Glomerular visceral epithelial cell (primary cell): ENCODE data around the gene TCEANC2.
"Not testable (repeated sequence)": the region's sequence is repeated elsewhere in the genome, so short reads cannot be mapped to it uniquely, and the experiment has no call there.

ENCODE experiments used
- DNase-seq: peaks from one replicate; pipeline ENCODE4 v3.0.0-alpha.2; 2016; ENCODE audit errors: extremely low spot score

Gene TCEANC2

DNA sequence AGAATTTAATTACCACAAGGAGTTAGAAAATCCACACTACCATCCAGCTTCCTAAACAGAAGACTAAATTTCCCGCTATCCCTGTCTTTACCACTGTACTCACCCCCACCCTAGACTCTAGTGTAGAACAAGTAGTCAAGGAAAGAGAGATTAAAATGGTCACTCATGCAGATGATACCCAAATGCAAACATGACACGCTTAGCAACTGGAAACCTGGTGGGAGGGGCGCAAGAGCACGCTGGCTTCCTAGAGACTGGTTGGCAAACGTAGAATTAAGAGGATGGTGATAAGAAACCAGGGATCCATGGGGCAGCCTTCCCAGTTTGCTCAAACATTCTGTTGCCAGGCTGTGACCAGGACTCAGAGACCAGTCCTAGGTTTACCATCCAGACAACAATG, 25.6 kb upstream of the TCEANC2 start:
- DNase-seq = no peak

DNA sequence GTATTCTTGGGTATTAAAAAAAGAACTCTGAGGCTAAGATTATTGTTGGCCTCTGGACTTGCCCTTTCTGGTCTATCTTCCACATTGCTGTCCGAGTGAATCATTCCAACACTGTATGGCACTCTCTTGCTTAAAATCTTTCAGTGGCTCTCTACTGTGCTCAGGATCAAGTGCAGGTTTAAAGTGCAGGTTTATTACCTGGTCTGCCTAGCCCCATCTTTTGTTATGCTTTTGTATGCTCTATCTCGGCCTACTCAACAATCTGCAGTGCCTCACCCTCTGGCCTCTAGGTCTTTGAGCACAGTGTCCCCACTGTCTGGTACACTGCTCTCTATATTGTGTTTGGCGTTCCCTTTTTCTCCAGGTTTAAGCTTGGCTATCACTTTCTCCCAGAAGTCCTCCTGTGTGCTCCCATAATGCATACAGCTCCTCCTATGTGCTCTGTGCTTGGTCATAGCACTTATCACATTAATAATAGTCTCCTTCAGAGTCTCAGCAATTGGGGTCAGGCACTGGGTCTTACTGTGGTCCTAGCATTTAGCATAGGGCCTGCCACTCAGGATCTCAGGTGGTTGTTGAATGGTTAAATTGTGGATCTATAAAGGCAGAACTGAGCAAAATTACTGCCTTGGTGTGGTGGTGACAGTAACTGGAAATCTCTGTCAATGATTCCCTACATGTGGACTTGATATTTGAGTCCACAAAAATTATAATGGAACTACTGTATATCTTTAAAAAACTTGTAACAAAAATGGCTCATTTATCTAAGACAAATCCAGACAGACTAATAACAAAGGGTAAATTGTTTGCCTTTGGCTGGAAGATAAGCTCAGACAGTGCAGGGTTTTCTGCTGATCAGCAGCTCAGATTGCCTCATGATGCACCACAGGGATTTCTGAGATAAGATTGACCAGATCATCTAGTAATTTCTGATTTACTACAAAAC, 24.8 kb upstream of the TCEANC2 start:
- no peak for DNase-seq

DNA sequence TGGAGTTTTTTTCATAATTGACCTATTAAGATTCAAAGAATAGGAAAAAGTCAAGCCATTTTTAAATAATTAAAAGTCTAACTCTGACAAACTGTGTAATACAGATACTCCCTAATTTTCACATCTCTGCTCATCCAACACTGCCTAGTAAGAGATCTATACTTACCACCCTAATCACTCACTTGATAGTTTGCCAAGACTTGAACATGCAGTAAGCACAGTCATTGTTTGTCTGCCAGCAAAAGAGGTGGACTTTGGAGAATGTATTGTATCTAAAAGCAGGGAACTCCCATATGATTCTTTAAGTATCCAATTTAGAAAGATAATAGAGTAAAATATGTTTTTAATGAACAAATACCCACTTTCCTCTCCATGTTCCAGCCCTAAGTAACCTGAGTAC, 15.9 kb upstream of the TCEANC2 start:
- no peak for DNase-seq

DNA sequence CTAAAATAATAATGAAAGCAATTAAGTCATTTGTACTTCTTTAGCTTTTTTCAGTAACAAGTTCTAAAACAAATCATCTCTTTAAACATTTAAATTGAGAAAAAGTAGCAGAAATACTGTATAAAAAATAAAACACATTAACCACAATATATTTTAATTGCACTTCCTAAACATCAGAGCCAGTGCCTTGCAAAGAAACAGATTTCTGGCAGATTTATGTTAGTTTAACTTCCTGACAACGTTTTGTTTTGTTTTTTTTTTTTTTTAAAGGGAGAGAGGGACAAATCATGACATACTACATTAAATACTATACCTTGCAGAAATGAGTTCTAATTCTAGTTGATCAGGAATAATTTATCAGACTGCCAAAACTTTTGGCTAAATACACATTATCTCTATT, 11.6 kb upstream of the TCEANC2 start:
- DNase-seq = no peak

DNA sequence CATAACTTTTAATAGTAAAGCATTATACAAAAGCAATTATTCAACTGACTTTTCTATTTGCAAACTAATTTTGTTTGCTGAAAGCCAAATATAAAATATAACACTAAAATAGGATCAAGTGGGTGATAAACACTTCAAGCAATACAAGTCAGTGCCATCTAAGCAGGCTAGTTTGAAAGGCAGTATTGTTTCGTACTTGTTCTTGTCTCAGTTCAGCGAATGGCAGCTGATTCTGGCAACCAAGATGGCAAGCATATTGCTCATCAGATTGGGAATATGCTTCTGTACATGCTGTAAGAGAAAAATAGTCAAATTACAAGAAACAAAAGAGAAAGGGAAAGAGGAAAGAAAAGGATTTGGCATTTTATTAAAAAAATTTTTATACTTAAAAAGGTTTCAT, 7.9 kb upstream of the TCEANC2 start:
- no peak for DNase-seq

DNA sequence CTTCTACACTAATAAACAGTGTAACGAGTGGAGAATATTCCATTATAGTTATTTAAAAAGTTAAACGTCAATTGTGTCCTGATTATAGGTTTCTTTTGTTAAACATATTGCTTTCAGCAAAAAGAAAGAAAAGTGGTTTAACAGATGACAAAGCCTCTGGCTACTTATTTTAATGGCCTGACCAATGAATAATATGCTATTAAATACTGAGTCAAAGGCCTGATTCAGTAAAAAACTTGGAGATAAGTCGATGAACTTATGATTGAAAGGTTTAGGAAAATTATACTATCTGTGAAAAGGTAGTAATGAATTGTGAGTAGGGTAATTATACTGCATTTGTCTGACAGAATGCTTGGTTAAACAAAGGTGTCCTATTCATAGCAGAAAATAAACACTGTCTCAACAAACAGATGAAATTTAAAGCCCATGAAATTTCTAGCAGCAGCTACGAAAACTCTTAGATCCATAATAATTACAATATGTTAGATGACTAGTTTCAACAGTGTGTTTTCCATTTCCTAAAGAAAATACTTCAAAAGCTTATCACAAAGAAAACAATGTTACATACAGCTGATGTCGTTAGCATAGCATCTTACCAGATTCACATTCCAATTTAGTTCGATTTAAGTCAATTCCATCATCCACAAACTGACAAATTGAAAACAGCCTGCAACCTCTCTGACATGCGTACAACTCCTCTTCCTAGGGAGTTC, 6.6 kb upstream of the TCEANC2 start:
- DNase-seq = no peak

DNA sequence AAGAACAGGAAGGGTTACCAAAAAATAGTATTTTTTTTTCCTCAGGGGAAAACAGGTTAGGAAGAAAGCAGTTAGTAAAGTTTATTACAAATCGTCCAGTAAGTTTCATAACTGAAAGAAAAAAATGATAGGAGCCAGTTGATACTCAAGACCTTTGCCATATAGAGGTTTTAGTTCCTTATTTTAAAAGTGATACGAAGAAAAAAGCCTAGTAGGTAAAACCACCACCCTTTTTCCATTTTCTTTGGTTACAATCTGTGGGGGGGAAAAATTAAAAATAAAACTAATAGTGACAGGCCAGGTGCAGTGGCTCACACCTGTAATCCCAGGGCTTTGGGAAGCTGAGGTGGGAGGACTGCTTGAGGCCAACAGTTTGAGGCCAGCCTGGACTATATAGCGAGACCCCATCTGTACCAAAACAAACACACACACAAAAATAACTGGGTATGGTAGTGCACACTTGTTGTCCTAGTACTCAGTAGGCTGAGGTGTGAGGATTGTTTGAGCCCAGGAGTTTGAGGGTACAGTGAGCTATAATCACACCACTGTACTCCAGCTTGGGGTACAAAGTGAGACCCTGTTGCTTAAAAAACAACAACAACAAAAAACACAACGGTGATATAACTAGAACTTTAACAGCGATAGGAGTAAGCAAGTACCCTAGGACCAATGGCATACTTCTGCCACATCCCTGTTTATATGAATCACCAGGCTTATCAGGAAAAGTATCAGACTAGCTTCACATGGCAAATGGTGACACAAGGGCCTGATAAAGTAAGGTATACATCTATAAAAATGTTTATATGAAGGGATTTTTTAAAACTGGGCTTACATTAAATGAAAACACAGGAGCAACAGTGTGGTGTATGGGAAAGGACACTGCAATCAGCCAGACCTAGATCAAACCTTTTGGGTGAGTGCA, 5.8 kb upstream of the TCEANC2 start:
- no peak for DNase-seq

DNA sequence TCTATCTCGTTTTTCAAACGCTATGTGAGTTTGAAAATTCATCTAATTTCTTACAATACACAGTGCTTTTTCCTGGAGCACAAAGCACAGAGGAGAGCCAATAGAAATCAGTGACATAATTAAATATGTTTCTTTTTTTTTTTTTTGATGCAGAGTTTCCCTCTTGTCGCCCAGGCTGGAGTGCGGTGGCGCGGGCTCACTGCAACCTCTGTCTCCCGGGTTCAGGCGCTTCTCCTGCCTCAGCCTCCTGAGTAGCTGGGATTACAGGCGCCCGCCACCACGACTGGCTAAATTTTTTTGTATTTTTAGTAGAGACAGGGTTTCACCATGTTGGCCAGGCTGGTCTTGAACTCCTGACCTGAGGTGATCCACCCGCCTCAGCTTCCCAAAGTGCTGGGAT, 3.0 kb upstream of the TCEANC2 start:
- DNase-seq = not testable (repeated sequence)

DNA sequence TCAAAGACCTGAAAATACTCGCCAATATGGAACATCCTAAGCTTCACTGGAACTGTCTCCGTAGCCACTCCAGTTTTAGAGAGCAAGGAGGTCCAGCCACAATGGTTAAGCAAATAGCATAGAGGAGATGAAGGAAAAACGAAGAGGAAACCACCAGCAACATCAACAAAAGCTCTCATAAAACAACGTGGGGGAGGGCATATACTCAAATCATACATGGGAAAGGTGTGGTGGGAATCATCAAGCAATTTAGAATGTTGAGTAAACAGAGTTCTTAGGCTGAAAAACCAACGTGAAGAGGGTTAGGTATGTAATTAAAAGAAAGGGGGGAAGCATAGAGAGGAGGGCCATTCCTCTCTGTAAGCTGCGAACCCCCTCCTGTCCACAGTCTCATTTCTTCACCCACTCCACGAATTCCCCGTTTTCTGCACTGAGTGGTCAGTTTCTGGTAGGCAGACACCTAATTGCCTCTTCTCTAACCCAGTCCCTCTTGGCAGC, 1.4 kb upstream of the TCEANC2 start:
- DNase-seq = peak; percentile 13

DNA sequence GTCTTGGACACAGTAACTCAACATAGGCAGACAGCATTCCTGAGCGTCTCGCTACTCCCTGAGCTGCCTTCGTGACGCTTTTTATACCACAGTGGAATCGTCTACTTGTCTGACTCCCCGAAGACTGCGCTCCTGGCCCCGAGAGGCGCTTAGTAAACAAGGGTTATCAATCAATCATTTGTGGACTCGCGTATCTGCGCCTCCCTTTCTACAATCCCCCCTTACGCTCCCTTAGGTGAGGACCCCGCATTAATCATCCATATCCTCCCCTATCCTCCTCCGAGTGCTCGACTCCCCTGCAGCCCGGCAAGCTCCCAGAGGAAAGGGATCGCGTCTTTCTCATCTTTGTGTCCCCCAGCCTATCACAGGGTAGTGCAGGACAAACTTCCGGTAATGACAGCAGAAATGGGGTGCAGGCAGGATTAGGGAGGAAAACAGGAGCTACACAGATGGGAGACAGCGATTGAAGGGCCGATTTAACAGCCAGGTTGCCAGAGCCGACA, 926 bp upstream of the TCEANC2 start:
- peak; percentile 53 for DNase-seq

DNA sequence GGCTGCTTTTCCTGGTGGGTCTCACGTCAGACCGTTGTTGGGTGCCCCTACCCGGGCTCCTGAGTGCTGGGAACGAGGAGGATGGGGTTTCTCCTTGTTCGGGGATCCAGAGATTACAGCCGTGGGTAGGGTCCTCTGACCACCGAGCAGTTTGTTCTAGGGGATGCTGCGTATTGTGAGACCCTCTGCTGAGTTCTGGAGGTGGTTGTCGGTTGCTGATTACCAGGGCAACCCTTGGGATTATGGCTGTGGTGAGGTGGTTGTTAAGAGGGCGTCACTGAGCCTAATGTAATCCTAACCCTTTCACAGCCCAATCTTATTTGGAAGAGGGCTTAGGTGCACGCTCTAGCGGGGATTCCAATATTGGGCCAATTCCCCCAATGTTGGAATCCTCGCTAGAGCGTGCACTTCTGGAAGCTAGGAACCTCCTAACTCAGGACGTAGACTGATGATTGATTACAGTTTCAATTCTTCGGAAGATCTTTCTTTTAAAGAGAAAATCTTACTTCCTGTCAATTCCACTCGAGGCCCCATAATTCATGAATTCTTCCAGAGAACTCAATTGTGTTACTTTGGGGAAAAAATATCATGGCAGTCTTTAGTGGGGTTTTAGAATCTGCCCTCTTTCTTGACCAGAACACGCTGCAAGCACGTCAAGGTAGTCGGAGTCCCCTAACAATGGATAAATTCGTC, 483 bp downstream of the TCEANC2 start:
- DNase-seq = no peak

DNA sequence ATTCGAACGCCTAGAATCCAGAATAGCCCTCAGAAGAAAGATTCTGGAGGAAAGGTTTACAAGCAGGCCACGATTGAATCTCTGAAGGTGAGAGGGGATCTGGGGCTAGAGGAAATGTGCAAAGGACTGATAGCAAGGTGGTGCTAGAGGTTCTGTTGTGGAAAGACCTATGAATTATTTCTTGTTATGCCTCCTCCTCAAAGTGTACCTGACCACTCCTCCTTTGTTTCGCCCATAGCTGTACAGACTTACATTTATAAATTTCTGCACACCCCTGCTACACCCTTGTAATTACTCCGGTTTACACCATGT, 986 bp downstream of the TCEANC2 start:
- DNase-seq = no peak

DNA sequence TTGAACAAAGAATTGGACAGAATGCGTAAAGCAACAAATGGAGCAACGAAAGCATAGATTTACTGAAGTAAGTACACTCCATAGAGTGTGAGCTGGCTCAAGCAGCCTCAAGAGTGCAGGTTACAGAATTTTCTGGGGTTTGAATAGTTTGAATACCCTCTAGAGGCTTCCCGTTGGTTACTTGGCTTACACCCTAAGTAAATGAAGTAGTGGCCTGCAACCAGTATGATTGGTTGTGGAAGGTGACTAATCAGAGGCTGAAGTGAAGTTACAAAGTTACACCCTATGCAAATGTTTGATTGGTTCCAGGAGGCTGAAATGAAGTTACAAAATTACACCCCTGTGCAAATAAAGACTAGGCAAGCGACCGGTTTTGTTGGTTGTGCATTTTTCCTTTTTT, 10.9 kb downstream of the TCEANC2 start:
- no peak for DNase-seq

DNA sequence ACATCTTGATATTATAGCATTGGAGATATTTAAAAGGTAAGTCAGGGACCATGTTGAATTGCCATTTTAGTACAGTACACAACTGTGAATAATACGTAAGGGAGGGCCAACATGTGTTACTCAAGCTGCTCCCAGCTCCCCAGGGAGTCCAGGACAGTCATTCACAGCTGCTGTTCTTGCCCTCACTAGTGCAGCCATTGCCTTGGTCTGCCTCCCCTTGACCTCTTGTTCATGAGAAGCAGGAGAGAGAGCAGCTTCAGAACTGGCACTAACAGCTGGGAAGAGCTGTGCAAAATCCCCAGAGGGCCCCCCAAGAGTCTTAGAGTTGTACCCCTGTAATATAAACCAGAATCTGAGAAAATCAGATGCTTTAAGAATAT, 16.4 kb downstream of the TCEANC2 start:
- no peak for DNase-seq

DNA sequence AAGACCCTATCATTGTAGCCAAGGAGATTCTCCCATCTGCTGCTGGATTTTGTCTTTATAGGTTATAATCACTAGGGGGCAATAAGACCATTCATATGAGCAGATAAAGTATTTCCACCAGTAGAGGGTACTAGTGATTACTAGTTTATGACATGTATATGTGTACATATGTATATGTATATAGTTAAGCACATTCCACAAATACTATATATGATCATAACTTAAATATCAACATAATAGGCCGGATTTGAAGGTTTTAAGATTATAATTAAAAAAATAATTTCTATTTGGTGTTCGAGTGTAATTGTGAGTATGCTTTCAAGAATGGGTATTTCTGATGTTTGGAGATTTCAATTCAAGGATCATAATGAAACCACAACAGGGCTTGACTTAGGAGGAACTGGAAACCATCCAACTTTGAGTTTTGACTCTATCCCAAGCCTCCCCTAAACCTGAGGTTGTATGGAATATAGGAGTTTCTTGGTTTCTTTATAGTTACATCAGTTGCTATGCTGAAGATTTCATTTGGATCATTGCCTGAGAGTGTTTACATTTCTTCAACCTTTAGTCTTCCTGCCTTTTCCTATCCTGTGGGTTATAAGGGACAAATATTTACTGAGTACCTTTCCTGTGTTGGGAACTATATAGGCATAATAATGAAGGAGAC, 16.9 kb downstream of the TCEANC2 start:
- DNase-seq = peak; percentile 50

DNA sequence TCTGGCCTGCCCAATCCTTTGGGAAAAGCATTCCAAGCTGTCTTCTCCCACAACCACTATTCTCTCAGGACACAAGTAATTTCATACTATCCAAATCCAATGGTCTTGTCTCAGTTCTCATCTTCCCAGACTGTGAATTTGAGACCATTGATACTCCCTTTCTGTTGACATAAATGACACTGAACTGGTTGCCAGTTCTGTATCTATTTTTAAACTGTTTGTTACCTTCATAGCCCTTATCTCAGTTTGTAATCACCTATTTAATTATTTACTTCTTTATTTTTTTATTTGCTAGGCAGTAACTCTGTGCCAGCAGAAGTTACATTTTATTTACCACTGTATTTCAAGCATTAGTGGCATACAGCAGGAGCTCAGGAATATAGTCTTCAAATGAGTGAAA, 24.0 kb downstream of the TCEANC2 start:
- no peak for DNase-seq

DNA sequence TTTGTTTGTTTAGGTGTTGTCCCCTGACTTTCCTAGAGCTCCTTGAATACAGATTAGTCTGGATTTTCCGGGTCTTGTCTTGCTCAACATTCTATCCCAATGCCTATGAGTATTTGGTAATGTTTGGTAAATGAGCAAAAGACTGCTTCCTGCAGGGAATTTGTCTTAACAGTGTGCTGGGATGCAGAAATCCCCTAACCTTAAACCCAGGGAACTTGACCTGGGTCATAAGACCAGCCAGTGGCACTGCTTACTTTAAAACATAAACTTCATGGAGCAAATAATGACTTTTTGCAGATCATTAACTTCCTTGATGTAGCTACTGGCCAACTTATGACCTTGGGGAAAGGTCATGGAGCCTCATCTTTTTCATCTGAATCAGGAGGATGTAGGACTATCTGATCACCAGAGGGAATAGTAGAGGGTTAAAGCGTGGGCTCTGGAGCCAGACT, 27.2 kb downstream of the TCEANC2 start:
- DNase-seq = no peak

DNA sequence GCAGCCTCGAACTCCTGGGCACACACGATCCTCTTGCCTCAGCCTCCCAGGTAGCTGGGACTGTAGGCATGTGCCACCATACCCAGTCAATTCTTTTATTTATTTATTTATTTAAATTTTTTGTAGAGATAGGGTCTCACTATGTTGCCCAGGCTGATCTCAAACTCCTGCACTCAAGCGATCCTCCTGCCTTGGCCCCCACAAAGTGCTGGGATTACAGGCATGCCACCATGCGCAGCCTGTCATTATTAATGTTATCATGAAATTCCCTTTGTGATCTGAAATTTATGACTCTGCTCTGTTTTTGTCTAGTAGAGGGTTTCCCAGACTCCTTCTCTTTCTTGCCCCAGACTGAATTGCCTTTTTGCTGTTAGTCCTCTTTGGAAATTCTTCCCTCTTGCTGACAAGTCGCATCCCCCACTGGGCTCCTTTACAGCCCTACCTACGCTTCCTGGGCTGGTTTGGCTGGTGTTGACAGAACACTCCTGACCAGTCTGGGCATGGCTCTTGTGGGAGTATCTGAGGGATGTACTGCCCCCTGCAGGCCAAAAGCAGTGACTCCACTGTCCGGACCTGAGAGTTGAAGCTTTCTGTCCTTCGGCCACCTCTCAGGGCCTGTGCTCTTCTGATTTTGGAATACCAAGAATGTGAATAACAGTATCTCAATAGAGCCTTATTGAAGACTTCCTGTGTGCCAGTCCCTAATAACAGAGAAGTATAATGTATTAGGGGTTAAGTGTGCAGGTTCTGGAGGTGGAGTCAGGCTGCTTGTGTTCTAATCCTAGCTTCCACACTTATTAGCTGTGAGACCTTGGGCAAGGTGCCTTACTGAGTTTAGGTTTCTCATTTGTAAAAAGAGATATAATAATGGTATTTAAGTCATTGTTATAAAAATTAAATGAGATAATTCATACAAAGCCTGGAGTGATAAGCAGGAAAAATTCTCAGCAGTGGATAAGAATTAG, 28.2 kb downstream of the TCEANC2 start:
- DNase-seq = peak; percentile 47

DNA sequence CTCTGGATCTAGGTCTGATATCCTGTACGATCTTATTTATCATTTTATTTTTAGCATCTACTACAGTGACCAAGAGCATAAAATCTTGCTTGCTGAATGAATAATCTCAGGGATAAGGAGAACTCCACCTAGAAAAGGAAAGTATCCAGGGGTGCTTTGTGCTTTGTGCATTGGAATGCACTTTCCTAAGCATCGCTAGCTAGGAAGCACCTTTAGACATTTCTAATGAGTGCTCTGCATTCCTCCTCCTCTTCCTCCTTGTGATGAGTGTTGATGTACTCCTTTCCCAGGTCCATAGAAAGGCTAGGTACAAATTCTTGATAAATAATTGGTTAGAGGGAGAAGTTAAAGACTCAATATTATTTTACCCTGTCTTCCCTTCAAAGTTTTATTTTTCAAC, 31.4 kb downstream of the TCEANC2 start:
- no peak for DNase-seq
